OCI-LY3 (cell line): ENCODE data around the gene ATP1A3.

Experiments
- H2AFZ ChIP-seq: fragments of 200-600, 300-600 bp; shearing (Covaris generic); 2 replicates; pipeline ENCODE4 v1.6.0; 2014; ENCODE audit warnings: antibody characterized with exemption, low read depth, low read length
- H3K27ac ChIP-seq: fragments of 200-600, 300-600 bp; sonication (generic); 2 replicates; pipeline ENCODE4 v1.5.1; 2014; ENCODE audit warnings: mild to moderate bottlenecking, low read length, moderate library complexity, mixed read lengths
- H3K27me3 ChIP-seq: fragments of 200-600, 300-600 bp; sonication (generic); 2 replicates; pipeline ENCODE4 v1.6.1; 2014; ENCODE audit warnings: low read depth, low read length, mixed read lengths
- H3K36me3 ChIP-seq: fragments of 200-600, 300-600 bp; sonication (generic); replicated peaks from 2 replicates; pipeline ENCODE3; 2014; ENCODE audit warnings: low read depth, low read length, mixed read lengths
- H3K4me1 ChIP-seq: fragments of 300-600, 200-600 bp; sonication (generic); 2 replicates; pipeline ENCODE4 v1.6.1; 2014; ENCODE audit warnings: low read length, mixed read lengths
- H3K4me2 ChIP-seq: fragments of 200-600, 300-600 bp; sonication (generic); 2 replicates; pipeline ENCODE4 v1.6.1; 2014; ENCODE audit warnings: low read length, mixed read lengths
- H3K4me3 ChIP-seq: fragments of 300-600, 200-600 bp; sonication (generic); 2 replicates; pipeline ENCODE4 v1.5.1; 2014; ENCODE audit warnings: antibody characterized with exemption, mild to moderate bottlenecking, low read length, moderate library complexity
- H3K79me2 ChIP-seq: fragments of 300-600, 200-600 bp; shearing (Covaris generic); 2 replicates; pipeline ENCODE4 v1.6.1; 2014; ENCODE audit warnings: mild to moderate bottlenecking, low read length, mixed read lengths
- H3K9ac ChIP-seq: fragments of 300-600, 200-600 bp; shearing (Covaris generic); 2 replicates; pipeline ENCODE4 v1.6.0; 2014; ENCODE audit warnings: mild to moderate bottlenecking, low read length, moderate library complexity
- H3K9me3 ChIP-seq: fragments of 200-600, 300-600 bp; shearing (Covaris generic); 2 replicates; pipeline ENCODE4 v1.6.1; 2014; ENCODE audit warnings: low read length, mixed read lengths; ENCODE audit not compliant: insufficient read depth
- H4K20me1 ChIP-seq: fragments of 200-600, 300-600 bp; sonication (generic); 2 replicates; pipeline ENCODE4 v1.6.1; 2016; ENCODE audit warnings: low read length, mixed read lengths; ENCODE audit not compliant: insufficient read depth
- EZH2phosphoT487 ChIP-seq: fragments of 200-600 bp; shearing (Covaris generic); IDR thresholded peaks from 2 replicates; pipeline ENCODE4 v1.6.1; 2018; ENCODE audit warnings: antibody characterized with exemption, mixed run types, low read depth
- TF ChIP-seq, protein P1 (sequence below): fragments of 200-600, 300-600 bp; sonication (generic); IDR thresholded peaks from 2 replicates; pipeline ENCODE4 v1.5.1; 2014; ENCODE audit warnings: antibody characterized with exemption, low read length, low read depth

ATP1A3 gene

DNA sequence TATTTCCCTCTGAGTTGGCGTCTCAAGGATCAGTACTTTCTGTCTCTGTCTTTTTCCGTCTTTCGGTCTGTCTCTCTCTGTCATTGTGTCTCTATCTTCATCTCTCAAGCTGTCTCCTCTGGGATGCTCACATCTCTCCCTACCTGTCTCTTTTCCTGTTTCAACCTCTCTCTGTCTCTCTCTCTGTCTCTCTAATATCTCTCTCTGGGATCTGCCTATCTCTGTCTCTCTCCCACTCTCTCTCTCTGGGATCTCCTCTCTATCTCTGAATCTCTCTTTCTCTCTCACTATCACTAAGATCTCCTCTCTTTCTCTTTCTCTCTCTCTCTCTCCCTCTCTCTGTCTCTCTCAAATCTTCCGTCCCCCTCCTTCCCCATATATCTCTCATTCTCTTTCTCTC lies 4.0 kb downstream of the ATP1A3 start:
- Histone ChIP-seq H3K4me3 (no peak overlapping the region), H3K9me3 (no peaks in the 10 kb centered on the region), H3K27me3 (no peaks in the 10 kb centered on the region), H3K9ac (no peak overlapping the region), H3K4me2 (no peak overlapping the region), H3K27ac (no peak overlapping the region), H3K4me1 (peaks cover 9% of the 10 kb centered on the region; the same call in 1 of the 2 replicates), H4K20me1 (no peaks in the 10 kb centered on the region; the same call in 1 of the 2 replicates), H3K79me2 (no peaks in the 10 kb centered on the region), H3K36me3 (no peaks in the 10 kb centered on the region), H2AFZ (no peak overlapping the region)
- TF ChIP-seq EZH2phosphoT487, result no peak
- TF ChIP-seq, protein P1, sequence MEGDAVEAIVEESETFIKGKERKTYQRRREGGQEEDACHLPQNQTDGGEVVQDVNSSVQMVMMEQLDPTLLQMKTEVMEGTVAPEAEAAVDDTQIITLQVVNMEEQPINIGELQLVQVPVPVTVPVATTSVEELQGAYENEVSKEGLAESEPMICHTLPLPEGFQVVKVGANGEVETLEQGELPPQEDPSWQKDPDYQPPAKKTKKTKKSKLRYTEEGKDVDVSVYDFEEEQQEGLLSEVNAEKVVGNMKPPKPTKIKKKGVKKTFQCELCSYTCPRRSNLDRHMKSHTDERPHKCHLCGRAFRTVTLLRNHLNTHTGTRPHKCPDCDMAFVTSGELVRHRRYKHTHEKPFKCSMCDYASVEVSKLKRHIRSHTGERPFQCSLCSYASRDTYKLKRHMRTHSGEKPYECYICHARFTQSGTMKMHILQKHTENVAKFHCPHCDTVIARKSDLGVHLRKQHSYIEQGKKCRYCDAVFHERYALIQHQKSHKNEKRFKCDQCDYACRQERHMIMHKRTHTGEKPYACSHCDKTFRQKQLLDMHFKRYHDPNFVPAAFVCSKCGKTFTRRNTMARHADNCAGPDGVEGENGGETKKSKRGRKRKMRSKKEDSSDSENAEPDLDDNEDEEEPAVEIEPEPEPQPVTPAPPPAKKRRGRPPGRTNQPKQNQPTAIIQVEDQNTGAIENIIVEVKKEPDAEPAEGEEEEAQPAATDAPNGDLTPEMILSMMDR, result no peak

GRCh38 chr19:41988947-41989346 lies 5.1 kb downstream of the ATP1A3 start:
- no peak overlapping the region for H2AFZ ChIP-seq
- no peaks in the 10 kb centered on the region for H3K36me3 ChIP-seq
- H4K20me1 ChIP-seq, result no peaks in the 10 kb centered on the region
- no peak overlapping the region for H3K27ac ChIP-seq
- H3K9me3 ChIP-seq, result no peaks in the 10 kb centered on the region
- H3K79me2 ChIP-seq, result no peaks in the 10 kb centered on the region
- no peak overlapping the region for H3K9ac ChIP-seq
- H3K27me3 ChIP-seq, result no peaks in the 10 kb centered on the region
- no peak overlapping the region for H3K4me2 ChIP-seq
- peaks cover 6% of the 10 kb centered on the region; the same call in 1 of the 2 replicates for H3K4me1 ChIP-seq
- no peak overlapping the region for H3K4me3 ChIP-seq
- TF ChIP-seq, protein P1, result no peak
- TF ChIP-seq EZH2phosphoT487, result no peak

GRCh38 chr19:41987141-41987860 lies 6.7 kb downstream of the ATP1A3 start:
- H3K9ac ChIP-seq, result no peak overlapping the region
- no peak overlapping the region for H3K4me2 ChIP-seq
- H3K27ac ChIP-seq, result no peak overlapping the region
- no peaks in the 10 kb centered on the region for H3K79me2 ChIP-seq
- no peaks in the 10 kb centered on the region for H3K36me3 ChIP-seq
- no peaks in the 10 kb centered on the region for H3K27me3 ChIP-seq
- H3K9me3 ChIP-seq, result no peaks in the 10 kb centered on the region
- TF ChIP-seq, protein P1, result no peak
- no peak for TF ChIP-seq EZH2phosphoT487
- no peaks in the 10 kb centered on the region for H3K4me1 ChIP-seq
- H3K4me3 ChIP-seq, result no peak overlapping the region
- no peak overlapping the region for H2AFZ ChIP-seq
- H4K20me1 ChIP-seq, result no peaks in the 10 kb centered on the region

GRCh38 chr19:41984961-41985360 lies 9.1 kb downstream of the ATP1A3 start:
- Histone ChIP-seq H3K4me2 (no peak overlapping the region), H3K9ac (no peak overlapping the region), H3K4me3 (no peak overlapping the region), H3K79me2 (no peaks in the 10 kb centered on the region), H2AFZ (no peak overlapping the region), H3K9me3 (no peaks in the 10 kb centered on the region), H4K20me1 (no peaks in the 10 kb centered on the region), H3K27me3 (no peaks in the 10 kb centered on the region), H3K4me1 (no peaks in the 10 kb centered on the region), H3K27ac (no peak overlapping the region), H3K36me3 (no peaks in the 10 kb centered on the region)
- TF ChIP-seq, protein P1, result no peak
- TF ChIP-seq EZH2phosphoT487, result no peak
